Testis (tissue), 3 donors: ENCODE measurements around the gene KIAA1958. TPM values are rescaled to one million over a fixed set of nuclear protein-coding genes. Genes with fewer than 3 reads are reported as not detected.

Source experiments
- DNase-seq: peaks from one replicate; pipeline ENCODE4 v3.0.0-alpha.2; 2019
- H3K27ac ChIP-seq, 2 donors: fragments of 200-600 bp; sonication (generic); one replicate each; pipeline ENCODE4 v1.5.1; 2019
- H3K27me3 ChIP-seq: fragments of 200-600 bp; sonication (generic); one replicate; pipeline ENCODE4 v1.5.1; 2019
- H3K36me3 ChIP-seq: fragments of 200-600 bp; sonication (generic); one replicate; pipeline ENCODE4 v1.5.1; 2017; ENCODE audit warnings: low read depth; ENCODE audit errors: missing control alignments
- H3K4me1 ChIP-seq: fragments of 200-600 bp; sonication (generic); one replicate; pipeline ENCODE4 v1.5.1; 2019
- H3K4me3 ChIP-seq, 2 donors: fragments of 200-600 bp; sonication (generic); one replicate each; pipeline ENCODE4 v1.5.1; 2017 to 2019
- H3K9me3 ChIP-seq: fragments of 200-600 bp; sonication (generic); one replicate; pipeline ENCODE4 v1.5.1; 2017
- POLR2A ChIP-seq: fragments of 450-650 bp; IDR thresholded peaks from one replicate; pipeline ENCODE4 v1.6.1; 2017; ENCODE audit warnings: antibody characterized with exemption, mild to moderate bottlenecking, moderate library complexity
- WGBS, 2 donors: methylation state at CpG; one replicate each; pipeline ENCODE4 v1.1.5; 2018; 5-methylcytosine and 5-hydroxymethylcytosine counted together
- intact Hi-C: fragments of 100-400 bp; cut with DNase I; formaldehyde crosslinking; loops from one replicate; pipeline ENCODE4 v1.15.1; 2023; ENCODE audit warnings: low total_unique reads
- polyA plus RNA-seq: library from polyadenylated mRNA; stranded (reverse); fragments of 350-450 nt; fragmentation: Illumina TruSeq; extraction: RNeasy Lipid Tissue Mini Kit (QIAGEN cat#74804); gene quantifications from one replicate; pipeline ENCODE4 v1.2.3, GENCODE V29; 2014; ENCODE audit warnings: low read depth, low replicate concordance; ENCODE audit not compliant: insufficient read depth
- total RNA-seq, 2 donors: library from RNA; depleted of rRNA; stranded (reverse); fragments of >200 nt; gene quantifications; one replicate each; pipeline ENCODE4 v1.2.3, GENCODE V29; 2016
- TF ChIP-seq, protein P1 (sequence below), 3 experiments: fragments of 450-650 bp in 2 of 3; fragments of 200-600 bp in 1 of 3; sonication (generic) in 1 of 3; IDR thresholded peaks; one replicate each; pipeline ENCODE4 v1.5.1; 2016 to 2019; ENCODE audit warnings: antibody characterized with exemption in 3 of 3, mild to moderate bottlenecking in 2 of 3, moderate library complexity in 1 of 3

Gene KIAA1958
- total and polyA plus RNA-seq, 3 donors from 2014 or later, result 14.5 to 74.8 (median 66.5) TPM

DNA sequence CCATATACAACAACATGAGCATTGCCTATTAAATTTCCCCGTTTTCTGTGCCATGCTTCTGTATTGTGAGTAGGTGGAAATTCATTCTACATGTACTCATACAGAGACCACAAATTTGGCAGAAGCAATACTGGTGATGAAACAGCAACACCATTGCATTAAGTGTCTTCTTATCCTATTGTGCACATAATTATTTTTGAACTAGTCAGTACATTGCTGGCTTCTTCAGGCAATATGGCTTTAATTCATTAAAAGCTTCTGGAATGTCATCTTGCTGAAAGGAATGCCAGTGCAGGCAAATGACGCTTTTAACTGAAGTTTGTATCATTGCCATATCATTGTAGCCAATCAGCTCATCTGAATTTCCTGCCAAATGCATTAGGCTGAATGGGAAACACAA lies 82.6 kb downstream of the KIAA1958 start:
- WGBS, 2 donors, result 62 to 74% methylated on average over 2 of the region's 2 CpGs
- Histone ChIP-seq H3K27ac (peak overlapping the region in 1 of 2 donors; percentile 9), H3K27me3 (no peaks in the 10 kb centered on the region), H3K9me3 (no peaks in the 10 kb centered on the region), H3K36me3 (no peaks in the 10 kb centered on the region), H3K4me1 (peaks cover 28% of the 10 kb centered on the region), H3K4me3 (no peak overlapping the region)
- intact Hi-C loops, result no loop called here
- TF ChIP-seq, protein P1, sequence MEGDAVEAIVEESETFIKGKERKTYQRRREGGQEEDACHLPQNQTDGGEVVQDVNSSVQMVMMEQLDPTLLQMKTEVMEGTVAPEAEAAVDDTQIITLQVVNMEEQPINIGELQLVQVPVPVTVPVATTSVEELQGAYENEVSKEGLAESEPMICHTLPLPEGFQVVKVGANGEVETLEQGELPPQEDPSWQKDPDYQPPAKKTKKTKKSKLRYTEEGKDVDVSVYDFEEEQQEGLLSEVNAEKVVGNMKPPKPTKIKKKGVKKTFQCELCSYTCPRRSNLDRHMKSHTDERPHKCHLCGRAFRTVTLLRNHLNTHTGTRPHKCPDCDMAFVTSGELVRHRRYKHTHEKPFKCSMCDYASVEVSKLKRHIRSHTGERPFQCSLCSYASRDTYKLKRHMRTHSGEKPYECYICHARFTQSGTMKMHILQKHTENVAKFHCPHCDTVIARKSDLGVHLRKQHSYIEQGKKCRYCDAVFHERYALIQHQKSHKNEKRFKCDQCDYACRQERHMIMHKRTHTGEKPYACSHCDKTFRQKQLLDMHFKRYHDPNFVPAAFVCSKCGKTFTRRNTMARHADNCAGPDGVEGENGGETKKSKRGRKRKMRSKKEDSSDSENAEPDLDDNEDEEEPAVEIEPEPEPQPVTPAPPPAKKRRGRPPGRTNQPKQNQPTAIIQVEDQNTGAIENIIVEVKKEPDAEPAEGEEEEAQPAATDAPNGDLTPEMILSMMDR (IDR thresholded peaks at IDR 0.05), result no peak
- TF ChIP-seq POLR2A, result no peak
- no peak for DNase-seq

DNA sequence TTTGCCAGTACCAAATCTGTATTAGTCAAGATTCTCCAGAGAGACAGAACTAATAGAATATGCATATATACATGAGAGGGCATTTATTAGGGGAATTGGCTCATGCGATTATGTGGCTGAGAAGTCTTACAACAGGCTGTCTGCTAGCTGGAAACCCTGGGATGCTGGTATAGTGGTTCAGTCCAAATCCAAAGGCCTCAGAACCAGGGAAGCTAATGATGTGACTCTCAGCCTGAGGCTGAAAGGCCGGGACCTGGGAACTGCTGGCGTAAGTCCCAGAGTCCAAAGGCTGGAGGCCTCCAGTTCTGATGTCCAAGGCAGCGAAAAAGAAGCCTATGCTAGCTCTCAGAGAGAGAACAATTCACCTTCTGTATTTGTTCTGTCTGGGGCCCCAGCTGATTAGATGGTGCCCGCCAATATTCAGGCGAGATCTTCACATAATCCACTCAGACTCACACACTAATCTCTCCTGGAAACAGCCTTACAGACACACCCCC lies 84.1 kb downstream of the KIAA1958 start:
- no peaks in the 10 kb centered on the region for H3K27me3 ChIP-seq
- peaks cover 28% of the 10 kb centered on the region for H3K4me1 ChIP-seq
- no peaks in the 10 kb centered on the region for H3K36me3 ChIP-seq
- 33 to 63% methylated on average over 6 of the region's 6 CpGs for WGBS, 2 donors
- intact Hi-C loops, result no loop called here
- H3K27ac ChIP-seq, result peak overlapping the region; percentile 59 to 62
- no peak for TF ChIP-seq POLR2A
- TF ChIP-seq, protein P1 (IDR thresholded peaks at IDR 0.05), result no peak
- peak; percentile 84 for DNase-seq
- H3K4me3 ChIP-seq, result no peak overlapping the region
- no peaks in the 10 kb centered on the region for H3K9me3 ChIP-seq

DNA sequence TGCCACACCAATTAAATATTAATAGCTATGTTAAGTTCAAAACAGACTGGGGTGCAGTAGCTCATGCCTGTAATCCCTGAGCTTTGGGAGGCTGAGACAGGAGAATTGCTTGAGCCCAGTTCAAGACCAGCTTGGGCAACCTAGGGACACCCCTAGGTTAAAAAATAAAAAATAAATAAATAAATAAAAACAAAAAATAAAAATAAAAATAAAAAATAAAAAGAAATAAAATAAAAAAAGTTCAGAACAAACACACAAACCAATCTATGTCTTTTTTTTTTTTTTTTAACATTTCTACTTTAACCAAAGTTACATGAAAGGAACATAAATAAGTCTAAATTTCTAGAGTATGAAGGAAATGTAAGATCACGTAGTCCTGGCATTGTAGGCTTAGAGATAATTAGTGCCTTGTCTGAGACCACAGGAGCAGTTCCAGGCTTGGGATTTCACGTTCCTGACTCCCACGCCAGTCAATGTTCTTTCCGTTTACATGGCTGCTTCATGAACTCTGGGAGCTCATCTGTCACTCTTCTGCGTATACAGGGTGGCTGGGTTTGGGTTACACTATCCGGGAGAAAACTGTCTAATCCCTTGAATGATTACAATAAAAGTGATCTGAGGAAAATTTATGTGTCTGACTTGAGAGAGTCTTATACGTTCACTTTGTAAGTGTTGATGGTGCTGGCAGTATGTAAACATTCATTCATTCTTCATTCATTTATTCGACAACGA lies 85.2 kb downstream of the KIAA1958 start:
- TF ChIP-seq POLR2A, result no peak
- TF ChIP-seq, protein P1 (IDR thresholded peaks at IDR 0.05), result no peak
- intact Hi-C loops, result no loop called here
- no peak for DNase-seq
- H3K27ac ChIP-seq, result peak overlapping the region; percentile 59 to 62
- peaks cover 28% of the 10 kb centered on the region for H3K4me1 ChIP-seq
- H3K27me3 ChIP-seq, result no peaks in the 10 kb centered on the region
- no peaks in the 10 kb centered on the region for H3K36me3 ChIP-seq
- WGBS, 2 donors, result 70 to 73% methylated on average over 9 of the region's 9 CpGs
- H3K4me3 ChIP-seq, result no peak overlapping the region
- H3K9me3 ChIP-seq, result no peaks in the 10 kb centered on the region

DNA sequence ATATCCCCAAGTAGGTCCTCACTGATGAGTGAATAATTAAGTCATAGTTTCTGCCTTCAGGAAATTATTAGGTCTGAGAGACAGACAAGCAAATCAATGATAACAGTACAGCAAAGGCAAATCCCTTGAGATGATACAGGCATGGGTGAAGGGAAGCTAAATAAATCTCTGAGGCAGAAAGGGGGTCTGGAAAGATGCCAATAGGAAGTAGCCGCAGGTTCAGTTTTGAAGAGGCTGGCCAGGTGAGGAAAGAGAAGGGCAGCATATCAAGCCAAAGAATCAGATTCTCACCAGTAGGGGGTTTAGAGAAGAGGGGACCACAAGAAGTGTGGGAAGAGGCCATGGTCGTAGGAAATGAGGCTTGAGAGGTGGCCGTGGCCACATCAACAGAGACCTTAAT lies 85.8 kb downstream of the KIAA1958 start:
- intact Hi-C loops, result no loop called here
- H3K4me1 ChIP-seq, result peaks cover 28% of the 10 kb centered on the region
- no peak for DNase-seq
- H3K27me3 ChIP-seq, result no peaks in the 10 kb centered on the region
- no peaks in the 10 kb centered on the region for H3K36me3 ChIP-seq
- WGBS, 2 donors, result 57 to 62% methylated on average over 3 of the region's 3 CpGs
- H3K27ac ChIP-seq, result peak overlapping the region; percentile 28 to 36
- H3K4me3 ChIP-seq, result no peak overlapping the region
- no peaks in the 10 kb centered on the region for H3K9me3 ChIP-seq
- no peak for TF ChIP-seq POLR2A
- TF ChIP-seq, protein P1 (IDR thresholded peaks at IDR 0.05), result no peak

DNA sequence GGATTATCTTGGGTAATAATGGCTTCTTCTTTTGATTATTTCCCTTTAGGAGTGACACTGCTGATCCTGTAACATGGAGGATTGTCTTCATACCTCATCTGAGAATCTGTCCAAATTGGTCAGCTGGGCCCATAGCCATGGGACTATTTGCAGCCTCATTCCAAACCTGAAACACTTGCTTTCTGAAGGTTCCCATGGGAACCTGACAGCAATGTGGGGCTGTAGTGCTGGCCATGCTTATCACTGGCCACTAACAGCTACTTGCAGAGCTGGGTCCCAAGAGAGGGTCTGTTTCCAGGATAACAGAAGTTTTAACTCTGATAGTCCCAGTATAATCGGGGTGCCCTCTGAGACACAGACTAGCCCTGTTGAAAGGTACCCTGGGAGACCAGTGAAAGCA lies 87.4 kb downstream of the KIAA1958 start:
- Histone ChIP-seq H3K9me3 (no peaks in the 10 kb centered on the region), H3K4me1 (peaks cover 28% of the 10 kb centered on the region), H3K27me3 (no peaks in the 10 kb centered on the region), H3K4me3 (no peak overlapping the region), H3K36me3 (no peaks in the 10 kb centered on the region), H3K27ac (peak overlapping the region; percentile 5 to 34)
- intact Hi-C loops, result no loop called here
- TF ChIP-seq, protein P1 (IDR thresholded peaks at IDR 0.05), result no peak
- TF ChIP-seq POLR2A, result no peak
- DNase-seq, result no peak
- 89 to 100% methylated on average over 1 of the region's 1 CpG for WGBS, 2 donors
